Thyroid gland (tissue), 4 donors: ENCODE measurements around the gene DHRS1.

Experiments used
- CTCF ChIP-seq, 6 experiments: fragments of 200-600 bp in 3 of 6; fragments of 450-650 bp in 3 of 6; sonication (generic) in 3 of 6; IDR thresholded peaks; one replicate each; pipeline ENCODE4 v1.5.1; 2016 to 2019; ENCODE audit warnings: antibody characterized with exemption in 6 of 6, mild to moderate bottlenecking in 2 of 6, inconsistent platforms in 1 of 6, moderate library complexity in 1 of 6
- POLR2A ChIP-seq, 2 donors: fragments of 450-650 bp; IDR thresholded peaks; one replicate each; pipeline ENCODE4 v1.6.1; 2017; ENCODE audit warnings: antibody characterized with exemption in 2 of 2, mild to moderate bottlenecking in 2 of 2, moderate library complexity in 1 of 2

- no peak for TF ChIP-seq CTCF (IDR thresholded peaks at IDR 0.05)
- no peak for TF ChIP-seq POLR2A (IDR thresholded peaks at IDR 0.05)
Measured at GRCh38 chr14:24271834-24272263, 27.7 kb downstream of the DHRS1 start.
